H9 (cell line): Measurements from ENCODE around the gene THSD1. TPM values are rescaled to one million over a fixed set of nuclear protein-coding genes. Genes with fewer than 3 reads are reported as not detected.

Experiments
- DNase-seq: peaks from one replicate; pipeline ENCODE4 v3.0.0-alpha.2; 2017
- H2AFZ ChIP-seq: one replicate; pipeline ENCODE4 v1.6.1; 2013; ENCODE audit warnings: mild to moderate bottlenecking, low read length, control low read depth, moderate library complexity
- H2AK5ac ChIP-seq: 2 replicates; pipeline ENCODE4 v1.6.1; 2013; ENCODE audit warnings: low read length, control low read depth, mixed read lengths; ENCODE audit not compliant: insufficient read length
- H2BK120ac ChIP-seq: one replicate; pipeline ENCODE4 v1.6.1; 2013; ENCODE audit warnings: low read depth, mild to moderate bottlenecking, low read length, control low read depth, inconsistent platforms; ENCODE audit not compliant: poor library complexity, severe bottlenecking
- H2BK12ac ChIP-seq: 2 replicates; pipeline ENCODE4 v1.6.1; 2013; ENCODE audit warnings: low read length, control low read depth, mixed read lengths, low read depth; ENCODE audit not compliant: insufficient read length
- H2BK15ac ChIP-seq: 2 replicates; pipeline ENCODE4 v1.6.1; 2013; ENCODE audit warnings: low read depth, low read length, control low read depth
- H2BK20ac ChIP-seq: one replicate; pipeline ENCODE4 v1.6.1; 2013; ENCODE audit warnings: low read depth, mild to moderate bottlenecking, low read length, control low read depth, inconsistent platforms; ENCODE audit not compliant: poor library complexity, severe bottlenecking
- H2BK5ac ChIP-seq: 2 replicates; pipeline ENCODE4 v1.6.1; 2013; ENCODE audit warnings: low read length, control low read depth, mixed read lengths; ENCODE audit not compliant: insufficient read length
- H3K14ac ChIP-seq: 2 replicates; pipeline ENCODE4 v1.6.1; 2013; ENCODE audit warnings: low read length, control low read depth; ENCODE audit not compliant: insufficient read depth
- H3K18ac ChIP-seq: 2 replicates; pipeline ENCODE4 v1.6.1; 2013; ENCODE audit warnings: low read depth, mild to moderate bottlenecking, mixed read lengths, low read length, control low read depth; ENCODE audit not compliant: insufficient read length
- H3K23ac ChIP-seq: 2 replicates; pipeline ENCODE4 v1.6.1; 2013; ENCODE audit warnings: low read length, control low read depth, mixed read lengths, low read depth; ENCODE audit not compliant: insufficient read length
- H3K23me2 ChIP-seq: 2 replicates; pipeline ENCODE4 v1.6.1; 2013; ENCODE audit warnings: low read depth, mild to moderate bottlenecking, mixed read lengths, low read length, control low read depth; ENCODE audit not compliant: insufficient read length, poor library complexity, severe bottlenecking
- H3K27ac ChIP-seq: 2 replicates; pipeline ENCODE4 v1.5.1; 2013; ENCODE audit warnings: low read length, control low read depth, mixed read lengths, low read depth; ENCODE audit not compliant: insufficient read length
- H3K27me3 ChIP-seq: 2 replicates; pipeline ENCODE4 v1.6.1; 2013; ENCODE audit warnings: low read length, control low read depth, inconsistent platforms; ENCODE audit not compliant: insufficient read depth
- H3K4ac ChIP-seq: 2 replicates; pipeline ENCODE4 v1.6.1; 2013; ENCODE audit warnings: low read depth, mild to moderate bottlenecking, control low read depth, inconsistent platforms, low read length, moderate library complexity
- H3K4me1 ChIP-seq: 2 replicates; pipeline ENCODE4 v1.6.1; 2013; ENCODE audit warnings: low read length, control low read depth, inconsistent platforms; ENCODE audit not compliant: insufficient read depth
- H3K4me2 ChIP-seq: 2 replicates; pipeline ENCODE4 v1.6.1; 2013; ENCODE audit warnings: low read length, control low read depth, mixed read lengths; ENCODE audit not compliant: insufficient read length, insufficient read depth
- H3K56ac ChIP-seq: 2 replicates; pipeline ENCODE4 v1.6.1; 2013; ENCODE audit warnings: low read depth, mild to moderate bottlenecking, mixed read lengths, low read length, control low read depth; ENCODE audit not compliant: insufficient read length
- H3K79me1 ChIP-seq: 2 replicates; pipeline ENCODE4 v1.6.1; 2013; ENCODE audit warnings: low read depth, mild to moderate bottlenecking, moderate library complexity, low read length, control low read depth, inconsistent platforms; ENCODE audit not compliant: insufficient read depth, poor library complexity, severe bottlenecking
- H3K79me2 ChIP-seq: 2 replicates; pipeline ENCODE4 v1.6.1; 2013; ENCODE audit warnings: low read length, control low read depth, inconsistent platforms; ENCODE audit not compliant: insufficient read depth
- H3K9ac ChIP-seq: 2 replicates; pipeline ENCODE4 v1.6.1; 2013; ENCODE audit warnings: low read length, control low read depth, mixed read lengths; ENCODE audit not compliant: insufficient read length; ENCODE audit errors: extremely low read depth
- H3K9me3 ChIP-seq: one replicate; pipeline ENCODE4 v1.6.1; 2013; ENCODE audit warnings: low read depth, low read length, inconsistent platforms; ENCODE audit not compliant: control insufficient read depth
- H3T11ph ChIP-seq: one replicate; pipeline ENCODE4 v1.6.1; 2013; ENCODE audit warnings: mild to moderate bottlenecking, low read length, control low read depth, inconsistent platforms
- H4K20me1 ChIP-seq: one replicate; pipeline ENCODE4 v1.6.1; 2013; ENCODE audit not compliant: control insufficient read depth, insufficient read length, insufficient read depth
- H4K5ac ChIP-seq: 2 replicates; pipeline ENCODE4 v1.6.1; 2013; ENCODE audit warnings: low read depth, mild to moderate bottlenecking, mixed read lengths, low read length, control low read depth; ENCODE audit not compliant: insufficient read length
- H4K8ac ChIP-seq: replicated peaks from 2 replicates; pipeline ENCODE4 v1.6.1; 2013; ENCODE audit warnings: low read length, control low read depth, mixed read lengths, low read depth; ENCODE audit not compliant: insufficient read length
- H4K91ac ChIP-seq: 2 replicates; pipeline ENCODE4 v1.6.1; 2013; ENCODE audit warnings: low read depth, mild to moderate bottlenecking, moderate library complexity, mixed read lengths, low read length, control low read depth; ENCODE audit not compliant: insufficient read length
- H3K27ac Mint-ChIP-seq, 3 experiments: 2 replicates in 2 of 3; 3 replicates in 1 of 3; pipeline ENCODE4 v1.8.0; 2020 to 2021; ENCODE audit warnings: mixed read lengths in 3 of 3, mild to moderate bottlenecking in 1 of 3, moderate library complexity in 1 of 3
- H3K27me3 Mint-ChIP-seq: 2 replicates; pipeline ENCODE4 v1.8.0; 2021; ENCODE audit warnings: low read depth, mild to moderate bottlenecking, moderate library complexity, mixed read lengths
- H3K36me3 Mint-ChIP-seq, 3 experiments: 2 replicates in 2 of 3; 3 replicates in 1 of 3; pipeline ENCODE4 v1.8.0; 2020 to 2021; ENCODE audit warnings: low read depth in 3 of 3, mixed read lengths in 3 of 3; ENCODE audit not compliant: insufficient read depth in 1 of 3
- H3K4me1 Mint-ChIP-seq, 2 experiments: 2 replicates each; pipeline ENCODE4 v1.8.0; 2020; ENCODE audit warnings: mixed read lengths in 2 of 2
- H3K4me3 Mint-ChIP-seq, 2 experiments: 2 replicates in 1 of 2; 3 replicates in 1 of 2; pipeline ENCODE4 v1.8.0; 2020 to 2021; ENCODE audit warnings: mild to moderate bottlenecking in 2 of 2, mixed read lengths in 2 of 2, moderate library complexity in 1 of 2
- H3K9me3 Mint-ChIP-seq, 2 experiments: 2 replicates in 1 of 2; 3 replicates in 1 of 2; pipeline ENCODE4 v1.8.0; 2020; ENCODE audit warnings: mild to moderate bottlenecking in 2 of 2, mixed read lengths in 2 of 2, moderate library complexity in 1 of 2
- WGBS: extraction: QIAGEN DNeasy Blood & Tissue Kit; methylation state at CpG from one replicate; pipeline ENCODE4 v1.1.7; 2013; ENCODE audit warnings: missing lambda C conversion rate, low lambda C conversion rate, mixed read lengths; ENCODE audit not compliant: insufficient read length; ENCODE audit errors: extremely low coverage; 5-methylcytosine and 5-hydroxymethylcytosine counted together
- total RNA-seq: library from RNA; stranded (reverse); gene quantifications from 2 replicates; pipeline ENCODE4 v1.2.1, GENCODE V29; 2021
- TF ChIP-seq, protein P1 (sequence below): fragments of 200-600 bp; sonication (generic); conservative IDR thresholded peaks from 3 replicates; pipeline ENCODE4 v1.8.0; 2021; ENCODE audit warnings: antibody characterized with exemption, mild to moderate bottlenecking

Gene THSD1
- total RNA-seq, 1 experiment from 2014 or later = 0.22 TPM

DNA sequence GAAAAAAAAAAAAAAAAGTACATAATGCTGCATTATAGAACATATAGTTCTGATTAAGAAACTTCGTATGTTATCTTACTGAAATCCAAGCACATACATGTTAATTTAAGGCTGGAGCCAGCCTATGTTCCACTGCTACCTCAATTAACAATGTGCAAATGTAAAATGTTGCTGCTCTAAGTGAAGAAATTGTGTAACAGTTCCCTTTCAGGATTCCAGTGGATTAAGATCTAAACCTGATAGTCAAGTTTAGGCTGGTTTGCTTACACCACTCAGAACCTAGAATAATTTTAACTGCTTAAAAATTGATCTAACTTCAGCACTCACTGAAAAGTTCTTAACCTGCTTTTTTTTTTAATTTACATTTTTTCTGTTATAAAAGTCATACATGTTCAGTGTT, 40.3 kb upstream of the THSD1 start:
- H3K9me3 ChIP-seq = no peaks in the 10 kb centered on the region
- H3K9ac ChIP-seq = no peak overlapping the region
- H3K36me3 Mint-ChIP-seq = peaks cover 0 to 8% (median 0%) of the 10 kb centered on the region in 3 experiments; a peak in 4 of 7 replicates
- TF ChIP-seq, protein P1, sequence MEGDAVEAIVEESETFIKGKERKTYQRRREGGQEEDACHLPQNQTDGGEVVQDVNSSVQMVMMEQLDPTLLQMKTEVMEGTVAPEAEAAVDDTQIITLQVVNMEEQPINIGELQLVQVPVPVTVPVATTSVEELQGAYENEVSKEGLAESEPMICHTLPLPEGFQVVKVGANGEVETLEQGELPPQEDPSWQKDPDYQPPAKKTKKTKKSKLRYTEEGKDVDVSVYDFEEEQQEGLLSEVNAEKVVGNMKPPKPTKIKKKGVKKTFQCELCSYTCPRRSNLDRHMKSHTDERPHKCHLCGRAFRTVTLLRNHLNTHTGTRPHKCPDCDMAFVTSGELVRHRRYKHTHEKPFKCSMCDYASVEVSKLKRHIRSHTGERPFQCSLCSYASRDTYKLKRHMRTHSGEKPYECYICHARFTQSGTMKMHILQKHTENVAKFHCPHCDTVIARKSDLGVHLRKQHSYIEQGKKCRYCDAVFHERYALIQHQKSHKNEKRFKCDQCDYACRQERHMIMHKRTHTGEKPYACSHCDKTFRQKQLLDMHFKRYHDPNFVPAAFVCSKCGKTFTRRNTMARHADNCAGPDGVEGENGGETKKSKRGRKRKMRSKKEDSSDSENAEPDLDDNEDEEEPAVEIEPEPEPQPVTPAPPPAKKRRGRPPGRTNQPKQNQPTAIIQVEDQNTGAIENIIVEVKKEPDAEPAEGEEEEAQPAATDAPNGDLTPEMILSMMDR = no peak
- H4K5ac ChIP-seq = no peak overlapping the region
- peaks cover 10 to 15% of the 10 kb centered on the region in 2 experiments for H3K4me1 Mint-ChIP-seq
- no peak overlapping the region for H2AFZ ChIP-seq
- no peaks in the 10 kb centered on the region for H4K20me1 ChIP-seq
- no peak overlapping the region for H3K18ac ChIP-seq
- H2BK20ac ChIP-seq = no peak overlapping the region
- no peaks in the 10 kb centered on the region; a peak in 1 of 5 replicates for H3K9me3 Mint-ChIP-seq
- H3K4ac ChIP-seq = no peak overlapping the region
- WGBS = no CpG with 5 or more reads among the region's 1 CpG
- no peak overlapping the region for H2BK15ac ChIP-seq
- no peak overlapping the region for H4K8ac ChIP-seq
- H3K4me2 ChIP-seq = no peak overlapping the region
- no peaks in the 10 kb centered on the region for H3K23me2 ChIP-seq
- H3K79me1 ChIP-seq = no peaks in the 10 kb centered on the region
- no peak overlapping the region for H3K4me3 Mint-ChIP-seq
- H4K91ac ChIP-seq = no peak overlapping the region
- H2BK12ac ChIP-seq = no peak overlapping the region
- H3K27ac ChIP-seq = no peak overlapping the region
- DNase-seq = no peak
- no peaks in the 10 kb centered on the region; the same call in 1 of the 2 replicates for H3K4me1 ChIP-seq
- peaks cover 12% of the 10 kb centered on the region; the same call in 1 of the 2 replicates for H3K79me2 ChIP-seq
- H3K23ac ChIP-seq = no peak overlapping the region
- no peaks in the 10 kb centered on the region for H3K27me3 ChIP-seq
- H3K27me3 Mint-ChIP-seq = no peaks in the 10 kb centered on the region; the same call in 1 of the 2 replicates
- no peak overlapping the region for H3K27ac Mint-ChIP-seq
- no peak overlapping the region for H3K56ac ChIP-seq
- H2BK5ac ChIP-seq = no peak overlapping the region
- H3K14ac ChIP-seq = no peak overlapping the region
- no peak overlapping the region for H2AK5ac ChIP-seq
- no peak overlapping the region for H3T11ph ChIP-seq
- H2BK120ac ChIP-seq = no peak overlapping the region
